Glomerular endothelial cell (primary cell): Measurements from ENCODE around the gene IFNGR1. TPM values are rescaled to one million over a fixed set of nuclear protein-coding genes. Genes with fewer than 3 reads are reported as not detected.
"Not testable (repeated sequence)": the region's sequence is repeated elsewhere in the genome, so short reads cannot be mapped to it uniquely, and the experiment has no call there.

Experiments
- DNase-seq: peaks from one replicate; pipeline ENCODE4 v3.0.0-alpha.2; 2011; ENCODE audit warnings: low read depth, low spot score; ENCODE audit errors: extremely low read depth
- total RNA-seq: library from RNA; depleted of rRNA; stranded (reverse); fragments of >200 nt; gene quantifications from 2 replicates; pipeline ENCODE4 v1.2.3, GENCODE V29; 2015

Gene IFNGR1
- total RNA-seq, 1 donor from 2014 or later, result 77.8 TPM

DNA sequence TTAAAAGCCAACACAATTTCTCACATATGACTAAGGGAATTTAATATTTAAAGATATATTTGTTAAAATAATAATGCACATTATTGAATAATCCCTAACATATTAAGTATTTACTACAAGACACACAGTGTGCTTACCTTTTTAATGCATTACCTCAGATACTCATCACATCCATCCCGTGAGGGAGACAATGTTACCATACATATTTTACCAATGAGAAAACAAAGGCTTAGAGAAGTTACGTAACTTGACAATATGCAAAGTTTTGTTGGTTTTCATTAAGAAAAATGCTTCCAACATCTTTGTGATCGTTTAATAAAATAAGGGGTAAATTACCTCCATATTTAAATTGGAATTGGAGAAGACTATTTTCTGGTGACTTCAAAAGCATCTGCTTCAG, 4.3 kb downstream of the IFNGR1 start:
- no peak for DNase-seq

DNA sequence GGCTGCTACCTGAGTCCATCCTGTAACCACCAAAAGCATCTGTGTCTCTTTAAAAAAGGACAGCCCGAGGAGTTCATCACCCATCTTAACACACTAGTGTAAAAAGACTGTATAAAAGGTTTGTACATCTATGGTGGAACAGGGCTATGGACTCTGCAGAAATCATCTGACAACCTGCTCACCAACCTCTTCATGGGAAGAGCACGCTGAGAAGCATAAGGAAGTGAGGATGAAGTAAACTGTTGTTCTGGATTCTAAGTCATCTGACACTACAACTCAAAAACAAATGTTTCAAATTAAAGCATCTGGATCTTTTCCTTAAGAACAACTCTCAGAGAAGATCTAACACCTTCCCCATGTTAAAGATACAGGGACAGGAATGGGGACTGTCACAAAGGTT, 5.4 kb downstream of the IFNGR1 start:
- no peak for DNase-seq

DNA sequence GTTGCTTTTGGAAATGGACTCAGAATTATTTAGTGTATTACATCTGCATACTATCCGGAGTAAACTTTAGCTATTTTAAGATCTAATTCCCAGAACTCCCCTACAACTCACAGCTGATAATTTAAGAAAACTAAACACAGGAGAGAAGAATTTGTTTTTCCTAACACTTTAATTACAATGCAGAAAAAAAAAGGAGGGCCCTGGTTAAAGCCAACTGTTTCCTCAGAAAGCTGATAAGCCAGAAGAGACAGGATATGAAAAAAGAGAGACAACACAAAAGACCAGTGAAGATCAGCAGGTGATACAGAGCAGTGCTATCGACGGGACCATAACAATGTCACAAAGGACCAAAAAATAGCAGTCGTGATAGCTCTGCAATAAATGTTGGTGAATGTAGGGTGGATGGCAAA, 5.8 kb downstream of the IFNGR1 start:
- no peak for DNase-seq

DNA sequence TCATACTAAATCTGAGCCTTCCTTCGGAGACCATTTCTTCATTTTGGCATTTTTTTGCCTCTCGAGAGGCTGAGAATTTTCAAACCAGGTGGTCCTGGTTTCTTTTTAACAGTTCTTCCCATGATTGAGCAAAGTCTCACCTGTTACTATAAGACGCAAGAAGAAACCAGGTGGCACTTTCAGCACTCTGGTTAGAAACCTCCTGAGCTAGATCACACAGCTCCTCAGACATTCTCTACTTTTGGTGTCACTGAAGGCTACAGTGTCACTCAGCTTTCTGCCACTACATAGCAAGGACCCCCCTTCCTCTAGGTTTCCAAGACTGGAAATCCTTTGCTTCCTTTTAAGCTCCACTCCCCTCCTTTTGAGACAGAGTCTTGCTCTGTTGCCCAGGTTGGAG, 7.3 kb downstream of the IFNGR1 start:
- DNase-seq, result no peak

DNA sequence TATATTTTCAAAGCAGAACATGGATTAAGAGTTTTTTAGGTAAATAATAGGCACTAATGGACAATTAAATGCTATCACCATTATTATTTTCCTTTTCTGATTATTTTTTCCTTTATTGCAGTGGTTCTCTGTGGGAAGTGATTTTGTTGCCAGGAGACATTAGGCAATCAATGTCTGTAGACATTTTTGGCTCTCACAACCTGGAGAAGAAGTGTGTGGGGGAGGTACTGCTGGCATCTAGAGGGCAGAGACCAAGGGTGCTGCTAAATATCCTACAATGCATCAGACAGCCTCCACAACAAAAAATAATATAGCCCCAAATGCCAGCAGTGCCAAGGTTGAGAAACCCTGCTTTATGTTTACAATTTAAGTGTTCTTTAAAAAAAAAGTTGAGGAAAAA, 8.3 kb downstream of the IFNGR1 start:
- no peak for DNase-seq

DNA sequence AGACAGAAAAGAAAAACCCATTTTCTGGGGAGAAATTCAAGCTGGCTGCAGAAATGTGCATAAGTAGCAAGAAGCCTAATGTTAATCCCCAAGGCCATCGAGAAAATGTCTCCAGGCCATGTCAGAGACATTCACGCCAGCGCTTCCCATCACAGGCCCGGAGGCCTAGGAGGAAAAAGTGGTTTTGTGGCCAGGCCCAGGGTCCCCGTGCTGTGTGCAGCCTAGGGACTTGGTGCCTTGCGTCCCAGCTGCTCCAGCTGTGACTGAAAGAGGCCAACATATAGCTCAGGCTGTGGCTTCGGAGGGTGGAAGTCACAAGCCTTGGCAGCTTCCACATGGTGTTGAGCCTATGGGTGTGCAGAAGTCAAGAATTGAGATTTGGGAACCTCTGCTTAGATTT, 10.9 kb downstream of the IFNGR1 start:
- no peak for DNase-seq

DNA sequence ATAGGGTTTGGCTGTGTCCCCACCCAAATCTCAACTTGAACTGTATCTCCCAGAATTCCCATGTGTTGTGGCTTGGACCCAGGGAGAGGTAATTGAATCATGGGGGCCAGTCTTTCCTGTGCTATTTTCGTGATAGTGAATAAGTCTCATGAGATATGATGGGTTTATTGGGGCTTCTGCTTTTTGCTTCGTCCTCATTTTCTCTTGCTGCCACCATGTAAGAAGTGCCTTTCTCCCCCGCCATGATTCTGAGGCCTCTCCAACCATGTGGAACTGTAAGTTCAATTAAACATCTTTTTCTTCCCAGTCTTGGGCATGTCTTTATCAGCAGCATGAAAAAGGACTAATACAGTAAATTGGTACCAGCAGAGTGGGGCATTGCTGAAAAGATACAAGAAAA, 11.7 kb downstream of the IFNGR1 start:
- not testable (repeated sequence) for DNase-seq

DNA sequence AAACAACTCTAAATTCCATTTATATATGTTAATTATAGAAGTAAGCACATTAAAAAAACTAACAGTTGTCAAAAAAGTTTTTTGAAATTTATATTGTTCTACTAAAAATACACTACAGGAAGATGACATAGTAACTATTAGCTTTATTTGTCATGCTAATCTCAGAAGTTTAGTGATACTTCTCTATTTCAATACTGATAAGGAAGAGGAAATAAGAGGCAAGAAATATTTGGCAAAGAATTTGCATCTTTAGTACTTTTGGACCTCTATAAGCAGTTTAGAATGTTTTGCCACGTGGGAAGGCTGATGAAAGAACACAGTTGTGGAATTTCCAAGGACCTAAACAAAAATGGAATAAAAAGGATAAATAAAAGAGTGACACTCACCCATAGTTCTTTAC, 12.6 kb downstream of the IFNGR1 start:
- no peak for DNase-seq

DNA sequence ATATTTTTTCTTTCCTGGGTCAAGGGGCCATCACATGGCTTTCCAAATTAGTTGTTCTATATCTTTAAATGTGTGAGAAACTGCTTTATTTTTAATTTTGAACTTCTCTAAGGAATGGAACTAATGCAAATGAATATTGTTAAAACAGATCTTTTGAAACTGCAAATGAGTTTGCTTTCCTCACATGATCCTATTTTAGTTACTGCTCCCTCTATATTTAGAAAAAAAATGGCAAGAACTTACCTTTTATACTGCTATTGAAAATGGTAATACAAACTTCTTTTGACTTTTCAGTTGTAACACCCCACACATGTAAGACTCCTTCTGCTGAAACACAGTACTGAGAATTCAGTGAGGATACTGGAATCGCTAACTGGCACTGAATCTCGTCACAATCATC, 15.9 kb downstream of the IFNGR1 start:
- no peak for DNase-seq

DNA sequence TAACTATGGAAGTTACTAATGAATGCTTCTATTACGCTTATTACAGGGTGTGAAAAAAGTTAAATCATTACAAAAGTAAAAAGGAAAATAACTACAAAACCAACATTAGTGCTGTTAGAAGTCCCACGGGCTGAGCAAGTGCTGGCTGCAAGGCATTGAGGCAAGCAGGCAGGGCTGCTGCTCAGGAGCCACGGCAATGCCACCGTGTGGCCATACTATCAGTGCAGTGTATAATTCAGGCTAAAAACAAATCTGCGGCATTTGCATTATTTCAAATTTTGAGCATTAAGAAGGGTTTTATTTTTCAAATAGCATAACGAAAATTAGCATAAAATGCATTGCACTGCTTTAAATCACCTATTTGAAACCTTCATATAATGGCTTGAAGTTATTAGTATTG, 17.1 kb downstream of the IFNGR1 start:
- DNase-seq, result no peak

DNA sequence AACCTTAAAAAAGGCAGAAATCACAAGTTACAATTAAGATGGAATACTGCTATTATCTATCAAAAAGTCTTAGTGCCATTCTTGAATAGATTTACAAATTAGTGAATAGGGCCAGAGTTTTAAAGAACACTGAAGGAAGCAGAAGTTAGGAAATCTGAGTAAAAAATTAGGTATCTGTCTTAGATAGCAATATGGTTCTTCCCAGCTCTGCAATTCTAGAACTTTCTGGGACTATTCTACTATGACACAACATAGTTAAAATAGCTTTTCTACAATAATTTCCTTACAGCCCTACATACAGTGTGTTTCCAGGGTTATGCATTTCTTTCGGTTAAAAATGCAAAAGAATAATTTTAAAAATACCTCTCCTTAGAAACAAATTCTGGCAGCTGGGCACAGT, 18.2 kb downstream of the IFNGR1 start:
- DNase-seq, result no peak

DNA sequence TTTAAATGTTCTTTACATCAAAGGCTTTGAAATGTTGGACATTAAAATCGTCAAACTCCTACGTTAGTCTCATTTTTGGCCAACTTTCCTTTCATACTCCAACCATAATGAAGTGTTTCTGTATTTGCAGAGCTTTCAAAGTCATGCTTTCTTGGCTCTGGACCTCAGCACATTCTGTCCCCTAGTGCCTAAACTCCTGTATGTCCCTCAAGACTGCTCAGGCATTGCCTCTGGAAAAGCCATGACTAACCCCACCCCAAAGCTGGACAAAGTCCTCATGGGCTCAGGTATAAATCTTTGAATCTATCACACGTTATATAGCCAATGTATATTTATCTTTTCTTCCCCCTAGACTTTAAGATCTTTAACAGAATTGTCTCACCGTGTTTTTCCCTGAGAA, 18.9 kb downstream of the IFNGR1 start:
- no peak for DNase-seq

DNA sequence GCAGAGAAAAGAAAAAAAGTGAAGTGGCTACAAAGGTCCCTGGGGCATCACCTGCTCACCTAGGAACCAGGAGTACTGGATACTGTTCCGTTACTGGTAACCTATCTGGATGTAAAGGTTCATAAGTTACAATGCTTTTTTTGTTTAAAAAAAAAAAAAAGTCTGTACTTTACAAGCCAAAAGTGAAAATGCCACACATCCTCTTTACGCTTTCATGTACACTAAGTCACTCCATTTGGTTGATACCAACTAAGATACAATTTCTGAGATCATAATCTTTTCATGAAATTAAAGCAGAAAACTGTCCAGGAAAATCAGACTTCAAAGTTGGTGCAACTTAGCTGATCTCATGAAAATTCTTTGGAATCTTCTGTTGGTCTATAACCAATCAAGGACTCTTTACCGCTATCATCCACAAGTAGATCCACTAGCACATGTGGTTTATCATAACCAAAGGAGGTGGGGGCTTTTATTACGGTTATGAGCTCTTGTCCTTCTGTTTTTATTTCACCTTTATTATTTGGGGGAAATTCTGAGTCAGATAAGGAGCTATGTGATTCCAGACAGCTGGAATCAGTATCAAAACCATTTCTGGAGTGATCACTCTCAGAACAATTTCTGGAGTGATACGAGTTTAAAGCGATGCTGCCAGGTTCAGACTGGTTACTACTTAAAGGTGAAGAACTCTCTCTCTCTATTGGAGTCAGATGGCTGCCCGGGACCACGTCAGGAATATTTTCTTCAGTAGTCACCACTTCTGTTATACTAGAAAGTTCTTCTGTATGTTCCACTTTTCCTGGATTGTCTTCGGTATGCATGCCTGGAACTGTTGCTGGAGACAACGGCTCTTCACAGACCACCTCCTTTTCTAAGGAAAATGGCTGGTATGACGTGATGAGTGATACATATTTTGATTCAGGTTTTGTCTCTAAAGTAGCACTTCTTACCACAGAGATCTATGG, 21.2 kb downstream of the IFNGR1 start:
- no peak for DNase-seq

DNA sequence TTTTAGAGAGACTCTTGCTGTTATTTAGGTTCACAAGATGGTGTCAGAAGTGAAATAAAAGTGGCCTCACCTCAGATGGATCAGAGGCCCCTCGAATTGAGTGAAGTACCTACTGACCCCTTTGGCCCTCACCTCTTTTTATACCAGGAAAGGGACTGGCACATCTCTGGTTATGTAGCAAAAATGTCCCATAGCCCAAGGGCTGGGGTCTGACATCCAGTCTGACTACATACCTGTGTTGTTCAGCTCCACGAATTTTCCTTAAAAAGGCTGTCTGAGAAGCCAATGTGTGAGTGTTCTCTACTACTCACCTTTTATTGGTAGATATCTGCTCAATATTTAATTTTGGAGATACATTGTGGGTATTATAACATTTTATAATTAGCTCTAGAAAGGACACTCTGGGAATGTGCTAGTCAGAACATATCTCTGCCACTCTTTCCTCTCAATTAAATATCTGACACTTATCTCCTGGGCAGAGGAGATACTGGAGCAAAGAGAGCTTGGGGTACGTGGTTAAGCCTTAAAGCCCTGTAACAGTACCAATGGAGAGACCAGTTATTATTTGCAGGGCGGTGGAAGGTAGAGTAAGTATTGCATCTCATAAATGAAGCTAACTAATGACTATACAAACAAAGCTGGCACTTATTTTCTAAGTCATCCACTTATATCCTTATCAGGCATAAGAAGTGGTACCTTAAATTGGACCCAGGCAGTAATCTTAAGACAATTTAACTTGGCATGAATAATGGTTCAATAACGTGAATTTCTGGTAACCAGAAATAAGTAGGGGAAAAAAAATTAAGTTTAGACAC, 25.7 kb downstream of the IFNGR1 start:
- DNase-seq, result no peak

DNA sequence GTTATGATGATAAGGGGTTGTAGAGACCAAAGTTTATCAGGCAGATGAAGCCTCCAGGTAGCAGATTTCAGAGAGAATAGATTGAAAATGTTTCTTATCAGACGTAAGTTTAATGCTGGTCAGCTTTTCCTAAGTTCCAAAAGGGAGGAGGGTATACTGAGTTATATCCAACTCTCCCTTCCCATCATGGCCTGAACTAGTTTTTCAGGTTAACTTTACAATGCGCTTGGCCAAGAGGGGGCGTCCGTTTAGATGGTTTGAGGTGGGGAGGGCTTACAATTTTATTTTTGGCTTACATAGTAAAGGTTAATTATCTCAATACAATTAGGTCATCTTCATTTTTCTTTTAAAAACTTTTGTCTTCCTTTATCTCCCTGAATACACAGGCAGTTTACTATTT, 26.4 kb downstream of the IFNGR1 start:
- DNase-seq, result no peak

DNA sequence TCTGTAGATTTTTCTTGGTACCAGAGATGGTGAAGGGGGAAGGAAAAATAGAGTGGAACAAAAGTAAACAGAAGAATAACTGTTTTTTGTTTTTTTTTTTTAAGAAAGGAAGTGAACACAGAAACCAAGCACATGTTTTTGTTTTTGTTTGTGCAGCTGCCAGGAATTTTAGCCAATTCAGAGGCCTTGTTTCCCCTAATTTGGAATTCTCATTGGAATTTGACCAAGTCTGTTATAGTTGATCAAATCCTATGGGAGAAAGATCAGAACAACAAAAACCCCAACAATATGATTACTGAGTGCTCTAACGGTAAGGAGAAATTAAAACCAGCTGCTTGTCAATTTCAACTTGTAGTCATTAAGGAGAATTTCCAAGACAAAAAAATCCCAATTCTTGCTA, 27.5 kb downstream of the IFNGR1 start:
- DNase-seq, result no peak

DNA sequence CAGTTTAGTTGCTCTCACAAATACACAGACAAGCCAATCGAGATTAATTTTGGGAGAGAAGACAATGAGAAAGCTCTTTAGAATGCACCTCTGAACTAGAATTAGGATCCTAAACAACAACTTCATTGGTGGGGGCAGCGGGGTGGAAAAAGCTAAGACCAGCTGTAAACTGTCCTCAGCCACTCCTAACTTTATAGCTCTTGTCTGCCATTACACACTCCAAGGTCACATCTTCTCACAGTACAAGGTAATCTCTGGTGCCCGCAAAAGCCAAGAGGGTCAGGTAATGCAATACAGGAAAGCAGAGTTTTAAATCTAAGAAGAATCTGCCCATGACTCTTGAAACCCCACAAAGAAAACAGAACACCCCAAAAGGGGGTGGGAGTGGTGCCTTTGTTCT, 27.9 kb downstream of the IFNGR1 start:
- no peak for DNase-seq

DNA sequence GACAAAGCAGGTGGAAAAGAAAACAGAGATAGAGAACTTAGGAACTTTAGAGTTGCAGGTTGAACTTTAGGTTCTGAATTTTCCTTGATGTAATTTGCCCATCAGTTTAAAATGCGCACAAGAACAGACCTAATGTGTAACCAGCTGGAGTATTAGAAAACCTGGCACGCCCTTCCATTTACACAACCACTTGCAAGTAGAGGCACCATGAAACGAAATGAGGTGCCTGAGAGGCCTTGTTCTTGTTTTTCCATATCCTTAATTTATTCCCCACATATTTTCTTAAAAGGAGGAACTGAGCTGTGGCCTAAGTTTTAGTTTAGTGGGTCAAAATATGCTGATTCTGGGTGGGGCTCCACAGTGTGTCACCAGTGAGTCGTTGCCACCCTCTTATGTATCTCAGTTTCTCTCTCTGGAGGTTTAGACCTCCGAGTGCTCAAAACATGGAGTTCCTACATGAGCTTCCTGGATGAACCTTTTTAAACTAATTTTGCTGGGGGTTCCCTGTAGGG, 28.5 kb downstream of the IFNGR1 start:
- DNase-seq, result no peak

DNA sequence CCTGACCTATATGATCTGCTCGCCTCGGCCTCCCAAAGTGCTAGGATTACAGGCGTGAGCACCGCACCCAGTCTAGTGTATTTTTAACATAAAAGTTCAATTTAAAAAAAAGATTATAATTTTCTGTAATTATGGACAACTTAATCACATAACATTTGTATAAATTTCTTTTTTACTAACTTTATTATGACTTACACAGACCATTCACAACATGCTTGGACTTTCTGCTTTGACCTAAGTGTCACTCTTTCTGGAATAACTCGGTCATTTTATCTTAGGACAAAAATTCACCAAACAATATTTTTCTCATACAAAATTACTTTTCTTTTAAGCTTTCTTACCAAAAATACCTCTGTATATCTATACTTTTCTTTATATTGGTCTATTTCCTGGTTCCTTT, 30.3 kb downstream of the IFNGR1 start:
- no peak for DNase-seq

DNA sequence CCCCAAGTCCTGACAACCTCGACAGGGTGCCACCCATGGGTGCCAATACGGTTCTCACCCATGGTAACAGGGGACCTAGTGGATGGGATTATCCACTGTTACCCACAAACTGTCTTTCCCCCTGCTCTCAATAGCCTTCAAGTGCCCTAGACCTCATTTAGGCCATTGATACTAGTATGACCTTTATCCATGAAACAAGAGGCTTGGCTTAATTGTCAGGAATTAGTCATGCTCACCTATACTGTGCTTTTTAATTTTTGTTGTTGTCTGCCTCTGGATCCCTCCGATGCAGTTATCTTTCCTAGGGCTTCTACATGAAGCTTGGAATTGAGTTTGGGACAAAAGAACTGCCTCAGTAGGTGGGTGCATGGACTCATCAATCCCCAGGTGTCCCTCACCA, 33.9 kb downstream of the IFNGR1 start:
- no peak for DNase-seq

DNA sequence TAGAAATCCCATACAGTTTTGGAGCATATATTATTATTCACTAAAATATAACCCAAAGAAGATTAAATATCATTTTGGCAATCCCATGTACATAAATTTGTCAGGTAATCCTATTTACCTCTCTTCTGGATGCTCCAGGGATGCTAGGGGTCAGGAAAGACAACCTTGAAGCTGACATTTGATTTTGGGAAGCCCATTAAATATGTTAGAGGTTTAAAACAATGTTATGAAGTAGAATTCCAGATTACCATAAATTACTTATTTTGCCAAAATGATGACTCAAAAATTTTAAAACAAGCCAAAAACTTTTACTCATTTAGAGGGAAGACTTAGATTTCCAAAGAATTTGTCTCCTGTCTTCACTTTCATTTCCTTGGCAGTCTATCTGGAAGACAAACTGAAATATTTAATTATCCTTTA, 36.5 kb downstream of the IFNGR1 start:
- DNase-seq, result no peak
